Neural cell (in vitro differentiated cells): ENCODE measurements around the gene B4GALNT3. TPM values are rescaled to one million over a fixed set of nuclear protein-coding genes. Genes with fewer than 3 reads are reported as not detected.

Source experiments
- H2AFZ ChIP-seq: fragments of 200-600, 300-800 bp; sonication (generic), shearing (Covaris generic); 2 replicates; pipeline ENCODE4 v1.6.0; 2014; ENCODE audit warnings: low read depth, mild to moderate bottlenecking, antibody characterized with exemption, low read length, moderate library complexity
- H3F3A ChIP-seq: fragments of 200-600 bp; shearing (Covaris generic); 2 replicates; pipeline ENCODE4 v1.6.1; 2016; ENCODE audit warnings: mild to moderate bottlenecking, moderate library complexity, mixed read lengths, antibody characterized with exemption, low read length; ENCODE audit not compliant: insufficient read depth, poor library complexity, severe bottlenecking
- H3K27ac ChIP-seq: fragments of 200-600, 300-800 bp; sonication (generic), shearing (Covaris generic); 2 replicates; pipeline ENCODE4 v1.5.1; 2014; ENCODE audit warnings: mild to moderate bottlenecking, low read length, moderate library complexity
- H3K27me3 ChIP-seq: fragments of 300-800, 200-600 bp; sonication (generic), shearing (Covaris generic); 2 replicates; pipeline ENCODE4 v1.6.0; 2014; ENCODE audit warnings: mild to moderate bottlenecking, low read depth, low read length, moderate library complexity; ENCODE audit not compliant: insufficient read depth
- H3K36me3 ChIP-seq: fragments of 300-800, 200-600 bp; sonication (generic), shearing (Covaris generic); 2 replicates; pipeline ENCODE4 v1.5.1; 2014; ENCODE audit warnings: mild to moderate bottlenecking, antibody characterized with exemption, low read length, moderate library complexity; ENCODE audit not compliant: insufficient read depth
- H3K4me2 ChIP-seq: fragments of 300-800, 200-600 bp; sonication (generic), shearing (Covaris generic); 2 replicates; pipeline ENCODE4 v1.6.0; 2014; ENCODE audit warnings: mild to moderate bottlenecking, low read length
- H3K4me3 ChIP-seq: fragments of 300-800, 200-600 bp; sonication (generic), shearing (Covaris generic); 2 replicates; pipeline ENCODE4 v1.5.1; 2014; ENCODE audit warnings: mild to moderate bottlenecking, low read length, moderate library complexity
- H3K79me2 ChIP-seq: fragments of 200-600 bp; shearing (Covaris generic); replicated peaks from 2 replicates; pipeline ENCODE4 v1.6.0; 2014; ENCODE audit warnings: mild to moderate bottlenecking, low read length, moderate library complexity; ENCODE audit not compliant: insufficient read depth
- H3K9ac ChIP-seq: fragments of 300-800, 200-600 bp; sonication (generic), shearing (Covaris generic); 2 replicates; pipeline ENCODE4 v1.6.1; 2016; ENCODE audit warnings: mild to moderate bottlenecking, low read length, mixed read lengths
- H3K9me2 ChIP-seq: fragments of 200-600 bp; shearing (Covaris generic); 2 replicates; pipeline ENCODE4 v1.6.1; 2016; ENCODE audit warnings: mild to moderate bottlenecking, low read length, mixed read lengths; ENCODE audit not compliant: insufficient read depth
- H3K9me3 ChIP-seq: fragments of 200-600, 300-800 bp; sonication (generic), shearing (Covaris generic); 2 replicates; pipeline ENCODE4 v1.6.1; 2016; ENCODE audit warnings: mild to moderate bottlenecking, mixed run types, low read length, moderate library complexity, mixed read lengths
- H4K20me1 ChIP-seq: fragments of 200-600 bp; shearing (Covaris generic); 2 replicates; pipeline ENCODE4 v1.6.1; 2016; ENCODE audit warnings: mild to moderate bottlenecking, mixed run types; ENCODE audit not compliant: insufficient read depth
- EP300 ChIP-seq: fragments of 450-650 bp; conservative IDR thresholded peaks from 2 replicates; pipeline ENCODE4 v1.6.1; 2014; ENCODE audit warnings: antibody characterized with exemption, mild to moderate bottlenecking, moderate library complexity; ENCODE audit not compliant: poor library complexity, severe bottlenecking
- EZH2 ChIP-seq: fragments of 200-600, 300-800 bp; shearing (Covaris generic), sonication (generic); IDR thresholded peaks from 2 replicates; pipeline ENCODE4 v1.6.1; 2014; ENCODE audit warnings: antibody characterized with exemption, low read length, borderline replicate concordance, mild to moderate bottlenecking; ENCODE audit not compliant: insufficient read depth, poor library complexity, severe bottlenecking
- MXI1 ChIP-seq: fragments of 450-650 bp; conservative IDR thresholded peaks from 2 replicates; pipeline ENCODE4 v1.6.1; 2014; ENCODE audit warnings: antibody characterized with exemption, mild to moderate bottlenecking; ENCODE audit not compliant: poor library complexity, severe bottlenecking
- POLR2AphosphoS5 ChIP-seq: IDR thresholded peaks from 2 replicates; pipeline ENCODE4 v1.6.1; 2012
- RAD21 ChIP-seq: fragments of 450-650 bp; conservative IDR thresholded peaks from 2 replicates; pipeline ENCODE4 v1.6.1; 2014; ENCODE audit warnings: antibody characterized with exemption, mild to moderate bottlenecking, moderate library complexity
- SMC3 ChIP-seq: fragments of 450-650 bp; conservative IDR thresholded peaks from 2 replicates; pipeline ENCODE4 v1.6.1; 2014; ENCODE audit warnings: antibody characterized with exemption, mild to moderate bottlenecking, moderate library complexity; ENCODE audit not compliant: poor library complexity
- TAF1 ChIP-seq: IDR thresholded peaks from 2 replicates; pipeline ENCODE4 v1.6.1; 2012; ENCODE audit warnings: low read depth
- polyA plus RNA-seq: library from polyadenylated mRNA; depleted of rRNA; stranded (reverse); fragments of >200 nt; gene quantifications from 2 replicates; pipeline ENCODE4 v1.2.3, GENCODE V29; 2014
- TF ChIP-seq, protein P1 (sequence below): fragments of 450-650 bp; IDR thresholded peaks from 2 replicates; pipeline ENCODE4 v1.5.1; 2014; ENCODE audit warnings: antibody characterized with exemption, mild to moderate bottlenecking, moderate library complexity; ENCODE audit not compliant: poor library complexity, severe bottlenecking
- TF ChIP-seq, protein P2 (sequence below): IDR thresholded peaks from 2 replicates; pipeline ENCODE4 v1.6.1; 2012; ENCODE audit warnings: borderline replicate concordance

Gene B4GALNT3
- polyA plus RNA-seq, 1 donor from 2014 or later: 6.7 TPM

DNA sequence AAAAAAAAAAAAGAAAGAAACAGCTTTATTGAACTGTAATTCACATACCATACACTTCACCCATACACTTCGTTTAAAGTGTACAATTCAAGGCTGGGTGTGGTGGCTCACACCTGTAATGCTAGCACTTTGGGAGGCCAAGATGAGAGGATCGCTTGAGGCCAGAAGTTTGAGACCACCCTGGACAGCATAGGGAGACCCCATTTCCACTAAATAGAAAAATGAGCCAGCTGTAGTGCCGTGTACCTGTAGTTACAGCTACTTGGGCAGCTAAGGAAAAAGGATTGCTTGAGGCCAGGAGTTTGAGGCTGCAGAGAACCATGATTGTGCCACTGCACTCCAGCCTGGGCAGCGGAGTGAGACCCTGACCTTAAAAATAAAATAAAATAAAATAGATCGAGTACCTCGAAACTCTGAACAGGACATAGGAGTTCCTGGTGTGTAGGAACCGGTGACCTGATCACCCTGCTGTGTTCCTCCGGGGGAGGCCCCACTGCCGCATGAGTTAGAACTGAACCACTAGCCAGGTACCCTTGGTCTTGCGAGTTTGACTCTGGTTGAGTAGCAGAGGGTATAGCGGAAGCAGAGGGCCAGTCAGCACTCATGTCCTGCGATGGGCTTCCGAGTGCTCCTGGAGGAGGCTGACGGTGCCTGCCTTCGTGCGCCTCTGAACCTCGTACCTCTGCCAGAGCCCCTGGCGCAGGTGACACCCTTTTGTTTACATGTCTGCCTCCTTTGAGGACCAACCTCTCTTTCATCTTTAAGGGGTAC, 80.0 kb downstream of the B4GALNT3 start:
- Histone ChIP-seq H3K4me2 (no peak overlapping the region), H2AFZ (no peak overlapping the region), H3K27me3 (no peaks in the 10 kb centered on the region), H4K20me1 (no peaks in the 10 kb centered on the region), H3K9me3 (no peaks in the 10 kb centered on the region), H3K9me2 (no peaks in the 10 kb centered on the region), H3K4me3 (no peak overlapping the region), H3K27ac (no peak overlapping the region), H3K9ac (no peak overlapping the region), H3F3A (no peaks in the 10 kb centered on the region), H3K79me2 (no peaks in the 10 kb centered on the region), H3K36me3 (no peaks in the 10 kb centered on the region)
- TF ChIP-seq MXI1 (no peak), TAF1 (no peak), RAD21 (no peak), POLR2AphosphoS5 (no peak), EP300 (no peak), EZH2 (no peak), SMC3 (no peak)
- TF ChIP-seq, protein P1, sequence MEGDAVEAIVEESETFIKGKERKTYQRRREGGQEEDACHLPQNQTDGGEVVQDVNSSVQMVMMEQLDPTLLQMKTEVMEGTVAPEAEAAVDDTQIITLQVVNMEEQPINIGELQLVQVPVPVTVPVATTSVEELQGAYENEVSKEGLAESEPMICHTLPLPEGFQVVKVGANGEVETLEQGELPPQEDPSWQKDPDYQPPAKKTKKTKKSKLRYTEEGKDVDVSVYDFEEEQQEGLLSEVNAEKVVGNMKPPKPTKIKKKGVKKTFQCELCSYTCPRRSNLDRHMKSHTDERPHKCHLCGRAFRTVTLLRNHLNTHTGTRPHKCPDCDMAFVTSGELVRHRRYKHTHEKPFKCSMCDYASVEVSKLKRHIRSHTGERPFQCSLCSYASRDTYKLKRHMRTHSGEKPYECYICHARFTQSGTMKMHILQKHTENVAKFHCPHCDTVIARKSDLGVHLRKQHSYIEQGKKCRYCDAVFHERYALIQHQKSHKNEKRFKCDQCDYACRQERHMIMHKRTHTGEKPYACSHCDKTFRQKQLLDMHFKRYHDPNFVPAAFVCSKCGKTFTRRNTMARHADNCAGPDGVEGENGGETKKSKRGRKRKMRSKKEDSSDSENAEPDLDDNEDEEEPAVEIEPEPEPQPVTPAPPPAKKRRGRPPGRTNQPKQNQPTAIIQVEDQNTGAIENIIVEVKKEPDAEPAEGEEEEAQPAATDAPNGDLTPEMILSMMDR: no peak
- TF ChIP-seq, protein P2, sequence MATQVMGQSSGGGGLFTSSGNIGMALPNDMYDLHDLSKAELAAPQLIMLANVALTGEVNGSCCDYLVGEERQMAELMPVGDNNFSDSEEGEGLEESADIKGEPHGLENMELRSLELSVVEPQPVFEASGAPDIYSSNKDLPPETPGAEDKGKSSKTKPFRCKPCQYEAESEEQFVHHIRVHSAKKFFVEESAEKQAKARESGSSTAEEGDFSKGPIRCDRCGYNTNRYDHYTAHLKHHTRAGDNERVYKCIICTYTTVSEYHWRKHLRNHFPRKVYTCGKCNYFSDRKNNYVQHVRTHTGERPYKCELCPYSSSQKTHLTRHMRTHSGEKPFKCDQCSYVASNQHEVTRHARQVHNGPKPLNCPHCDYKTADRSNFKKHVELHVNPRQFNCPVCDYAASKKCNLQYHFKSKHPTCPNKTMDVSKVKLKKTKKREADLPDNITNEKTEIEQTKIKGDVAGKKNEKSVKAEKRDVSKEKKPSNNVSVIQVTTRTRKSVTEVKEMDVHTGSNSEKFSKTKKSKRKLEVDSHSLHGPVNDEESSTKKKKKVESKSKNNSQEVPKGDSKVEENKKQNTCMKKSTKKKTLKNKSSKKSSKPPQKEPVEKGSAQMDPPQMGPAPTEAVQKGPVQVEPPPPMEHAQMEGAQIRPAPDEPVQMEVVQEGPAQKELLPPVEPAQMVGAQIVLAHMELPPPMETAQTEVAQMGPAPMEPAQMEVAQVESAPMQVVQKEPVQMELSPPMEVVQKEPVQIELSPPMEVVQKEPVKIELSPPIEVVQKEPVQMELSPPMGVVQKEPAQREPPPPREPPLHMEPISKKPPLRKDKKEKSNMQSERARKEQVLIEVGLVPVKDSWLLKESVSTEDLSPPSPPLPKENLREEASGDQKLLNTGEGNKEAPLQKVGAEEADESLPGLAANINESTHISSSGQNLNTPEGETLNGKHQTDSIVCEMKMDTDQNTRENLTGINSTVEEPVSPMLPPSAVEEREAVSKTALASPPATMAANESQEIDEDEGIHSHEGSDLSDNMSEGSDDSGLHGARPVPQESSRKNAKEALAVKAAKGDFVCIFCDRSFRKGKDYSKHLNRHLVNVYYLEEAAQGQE: no peak

DNA sequence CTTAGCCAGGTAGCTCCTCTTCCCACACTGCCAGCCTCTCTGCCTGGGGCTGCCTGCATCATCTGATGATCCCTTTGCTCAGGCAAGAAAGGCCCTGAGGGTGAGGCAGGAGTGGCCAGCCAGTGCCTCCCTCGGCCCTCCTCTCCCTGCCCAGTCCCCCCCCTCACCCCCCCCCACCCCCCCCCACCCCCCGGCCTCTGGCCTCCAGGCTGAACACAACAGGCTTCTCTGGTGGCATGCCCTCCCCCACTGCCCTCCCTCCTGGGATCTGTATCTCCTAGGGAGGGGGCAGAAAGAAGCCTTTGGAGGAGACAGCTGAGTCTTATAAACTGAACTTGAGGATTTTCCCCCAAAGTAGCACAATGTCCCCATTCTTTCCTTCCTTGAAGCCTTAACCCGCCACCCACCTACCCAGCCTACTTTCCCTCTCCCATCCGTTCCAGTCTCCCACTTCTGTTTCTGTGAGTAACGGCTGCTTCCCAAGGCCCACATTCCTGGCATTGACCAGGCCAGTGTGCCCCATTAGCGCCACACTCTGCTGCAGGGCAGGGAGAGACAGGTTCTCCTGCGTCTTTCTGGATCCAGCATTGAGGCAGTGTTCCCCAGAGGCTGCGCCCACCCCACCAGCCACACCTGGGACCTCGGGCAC, 82.1 kb downstream of the B4GALNT3 start:
- Histone ChIP-seq H2AFZ (no peak overlapping the region), H3K79me2 (no peaks in the 10 kb centered on the region), H4K20me1 (no peaks in the 10 kb centered on the region), H3K9me3 (no peaks in the 10 kb centered on the region), H3K9ac (no peak overlapping the region), H3F3A (no peaks in the 10 kb centered on the region), H3K27ac (no peak overlapping the region), H3K36me3 (no peaks in the 10 kb centered on the region), H3K27me3 (no peaks in the 10 kb centered on the region), H3K4me3 (no peak overlapping the region), H3K9me2 (no peaks in the 10 kb centered on the region), H3K4me2 (no peak overlapping the region)
- TF ChIP-seq TAF1 (no peak), POLR2AphosphoS5 (no peak), EP300 (no peak)
